ENCODE results near the gene MEGF11.
"Not testable (repeated sequence)": the region's sequence is repeated elsewhere in the genome, so short reads cannot be mapped to it uniquely, and the experiment has no call there.

The MEGF11 gene

GRCh38 chr15:65893060-65893459 is 360.5 kb downstream of the MEGF11 start:
- no peak for DNase-seq (ENCODE audit: low read depth in 3 of 3)

GRCh38 chr15:65888981-65889380 is 364.6 kb downstream of the MEGF11 start:
- DNase-seq (ENCODE audit: low read depth in 3 of 3) = no peak

GRCh38 chr15:65887565-65887964 is 366.0 kb downstream of the MEGF11 start:
- no peak for DNase-seq (ENCODE audit: low read depth in 3 of 3)

GRCh38 chr15:65885668-65886218 is 367.8 kb downstream of the MEGF11 start:
- no peak for DNase-seq (ENCODE audit: low read depth in 3 of 3)

- DNase-seq (ENCODE audit: low read depth in 3 of 3) = no peak
These were observed 369.0 kb downstream of the MEGF11 start for GRCh38 chr15:65884511-65884910.

- DNase-seq (ENCODE audit: low read depth in 3 of 3) = no peak
These were observed 370.0 kb downstream of the MEGF11 start for GRCh38 chr15:65883571-65883970.

- no peak for DNase-seq (ENCODE audit: low read depth in 3 of 3)
These were observed 371.6 kb downstream of the MEGF11 start for GRCh38 chr15:65881766-65882434.

- no peak for DNase-seq (ENCODE audit: low read depth in 3 of 3)
These were observed 375.8 kb downstream of the MEGF11 start for GRCh38 chr15:65877749-65878148.

- DNase-seq (ENCODE audit: low read depth in 3 of 3) = no peak
These were observed 378.1 kb downstream of the MEGF11 start for GRCh38 chr15:65875458-65875857.

- DNase-seq (ENCODE audit: low read depth in 3 of 3) = no peak
These were observed 380.3 kb downstream of the MEGF11 start for GRCh38 chr15:65873256-65873655.

GRCh38 chr15:65872596-65872995 is 381.0 kb downstream of the MEGF11 start:
- DNase-seq (ENCODE audit: low read depth in 3 of 3) = not testable (repeated sequence)

- DNase-seq (ENCODE audit: low read depth in 3 of 3) = not testable (repeated sequence)
These were observed 381.7 kb downstream of the MEGF11 start for GRCh38 chr15:65871886-65872285.

- no peak for DNase-seq (ENCODE audit: low read depth in 3 of 3)
These were observed 382.5 kb downstream of the MEGF11 start for GRCh38 chr15:65870889-65871533.

- DNase-seq (ENCODE audit: low read depth in 3 of 3) = no peak
These were observed 383.3 kb downstream of the MEGF11 start for GRCh38 chr15:65869954-65870871.

GRCh38 chr15:65869126-65869953 is 384.2 kb downstream of the MEGF11 start, which contains the start of gene RAB11A:
Gene RAB11A, plus strand, starts transcription at chr15:65869491. Its CDS starts 95 bp downstream, at chr15:65869586.
- peak; percentile 87 to 91 (median 90) for DNase-seq (ENCODE audit: low read depth in 3 of 3)

- no peak for DNase-seq (ENCODE audit: low read depth in 3 of 3)
These were observed 384.9 kb downstream of the MEGF11 start for GRCh38 chr15:65868546-65869125.

- DNase-seq (ENCODE audit: low read depth in 3 of 3) = not testable (repeated sequence)
These were observed 385.6 kb downstream of the MEGF11 start for GRCh38 chr15:65867933-65868332.

GRCh38 chr15:65867244-65867643 is 386.3 kb downstream of the MEGF11 start:
- no peak for DNase-seq (ENCODE audit: low read depth in 3 of 3)

- DNase-seq (ENCODE audit: low read depth in 3 of 3) = no peak
These were observed 390.4 kb downstream of the MEGF11 start for GRCh38 chr15:65863106-65863505.

- peak; percentile 39 to 67 (median 62) for DNase-seq (ENCODE audit: low read depth in 3 of 3)
These were observed 390.9 kb downstream of the MEGF11 start for GRCh38 chr15:65862682-65863081.
